Measurements from ENCODE around the gene SOX14. TPM values are rescaled to one million over a fixed set of nuclear protein-coding genes. Genes with fewer than 3 reads are reported as not detected.

The SOX14 gene
- total RNA-seq, 1 donor from 2014 or later, result 0.37 TPM

GRCh38 chr3:137761563-137762503, 2.3 kb upstream of the SOX14 start:
- Mint-ChIP-seq H3K27me3 (ENCODE audit: low read depth) (peaks cover 100% of the 10 kb centered on the region), H3K36me3 (ENCODE audit: low read depth) (no peaks in the 10 kb centered on the region), H3K4me3 (no peak overlapping the region), H3K4me1 (peaks cover 24% of the 10 kb centered on the region), H3K27ac (ENCODE audit: unreplicated experiment) (no peak overlapping the region), H3K9me3 (no peaks in the 10 kb centered on the region)
- no peak for TF ChIP-seq CTCF (conservative IDR thresholded peaks at IDR 0.05)
- peak; percentile 4 for DNase-seq (ENCODE audit: low read depth, low spot score)

GRCh38 chr3:137762674-137763593, 1.2 kb upstream of the SOX14 start:
- TF ChIP-seq CTCF (conservative IDR thresholded peaks at IDR 0.05), result no peak

GRCh38 chr3:137763594-137763938, 549 bp upstream of the SOX14 start:
- no peaks in the 10 kb centered on the region for H3K9me3 Mint-ChIP-seq
- no peak for DNase-seq (ENCODE audit: low read depth, low spot score)
- peak overlapping the region; percentile 29 for H3K4me3 Mint-ChIP-seq
- peaks cover 41% of the 10 kb centered on the region for H3K4me1 Mint-ChIP-seq
- peaks cover 100% of the 10 kb centered on the region for H3K27me3 Mint-ChIP-seq (ENCODE audit: low read depth)
- no peaks in the 10 kb centered on the region for H3K36me3 Mint-ChIP-seq (ENCODE audit: low read depth)
- TF ChIP-seq CTCF (conservative IDR thresholded peaks at IDR 0.05), result no peak
- H3K27ac Mint-ChIP-seq (ENCODE audit: unreplicated experiment), result no peak overlapping the region

More at GRCh38 chr3:137762674-137763593, 1.2 kb upstream of the SOX14 start:
- Mint-ChIP-seq H3K27me3 (ENCODE audit: low read depth) (peaks cover 100% of the 10 kb centered on the region), H3K36me3 (ENCODE audit: low read depth) (no peaks in the 10 kb centered on the region), H3K27ac (ENCODE audit: unreplicated experiment) (no peak overlapping the region), H3K4me1 (peaks cover 35% of the 10 kb centered on the region), H3K9me3 (no peaks in the 10 kb centered on the region), H3K4me3 (no peak overlapping the region)
- no peak for DNase-seq (ENCODE audit: low read depth, low spot score)

- peak; percentile 5 for DNase-seq (ENCODE audit: low read depth, low spot score)
- peaks cover 41% of the 10 kb centered on the region for H3K4me1 Mint-ChIP-seq
These were observed 621 bp downstream of the SOX14 start for GRCh38 chr3:137764563-137765309.

More at GRCh38 chr3:137764563-137765309, 621 bp downstream of the SOX14 start:
- no peak for TF ChIP-seq CTCF (conservative IDR thresholded peaks at IDR 0.05)
- Mint-ChIP-seq H3K36me3 (ENCODE audit: low read depth) (no peaks in the 10 kb centered on the region), H3K27ac (ENCODE audit: unreplicated experiment) (no peak overlapping the region), H3K4me3 (no peak overlapping the region), H3K9me3 (no peaks in the 10 kb centered on the region), H3K27me3 (ENCODE audit: low read depth) (peaks cover 100% of the 10 kb centered on the region)

Data from neural crest cell (in vitro differentiated cells).